ENCODE results near the gene CRISPLD2.

Gene CRISPLD2

GRCh38 chr16:84907575-84907974 is 87.8 kb downstream of the CRISPLD2 start:
- no peak for TF ChIP-seq CTCF (conservative IDR thresholded peaks at IDR 0.05; ENCODE audit: low read depth)
- ChIA-PET POLR2A (ENCODE audit: low non-redundant PET) (no interaction called here), CTCF (no interaction called here)
- DNase-seq (ENCODE audit: low spot score), result no peak
- H3K27ac ChIP-seq, result no peak overlapping the region

DNA sequence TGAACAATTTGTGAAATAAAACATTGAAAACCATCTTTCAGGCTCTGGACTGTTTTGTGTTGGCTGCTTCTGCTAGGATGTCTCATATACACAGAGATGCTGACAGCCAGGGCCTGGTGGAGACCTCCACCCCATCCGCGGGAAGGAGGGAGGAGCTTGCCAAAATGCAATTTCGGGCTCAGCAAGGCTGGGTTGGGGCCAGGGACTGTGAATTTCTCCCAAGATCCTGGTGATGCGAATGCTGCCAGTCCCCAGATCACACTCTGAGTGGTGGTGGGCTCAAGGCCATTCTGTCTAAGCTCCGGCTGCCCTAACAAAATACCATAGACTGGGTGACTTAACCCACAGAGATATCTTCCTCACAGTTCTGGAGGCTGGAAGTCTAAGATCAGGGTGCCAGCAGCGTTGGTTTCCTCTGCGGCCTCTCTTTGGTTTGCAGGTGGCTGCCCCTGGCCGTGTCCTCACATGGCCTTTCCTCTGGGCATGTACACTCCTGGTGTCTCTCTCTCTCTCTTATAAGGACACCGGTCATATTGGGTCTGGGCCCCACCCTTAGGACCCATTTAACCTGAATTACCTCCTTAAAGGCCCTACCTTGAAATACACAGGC is 89.8 kb downstream of the CRISPLD2 start:
- TF ChIP-seq CTCF (conservative IDR thresholded peaks at IDR 0.05; ENCODE audit: low read depth), result no peak
- DNase-seq (ENCODE audit: low spot score), result no peak
- no peak overlapping the region for H3K27ac ChIP-seq
- ChIA-PET CTCF (interaction anchor here (0.6 kb wide), 1 partner anchor 28 kb away, joined by 8 read pairs; no protein-coding TSS in a partner anchor), POLR2A (ENCODE audit: low non-redundant PET) (no interaction called here)

GRCh38 chr16:84911486-84912216 is 91.9 kb downstream of the CRISPLD2 start:
- CTCF ChIA-PET, result no interaction called here
- POLR2A ChIA-PET (ENCODE audit: low non-redundant PET), result no interaction called here
- no peak overlapping the region for H3K27ac ChIP-seq
- no peak for TF ChIP-seq CTCF (conservative IDR thresholded peaks at IDR 0.05; ENCODE audit: low read depth)
- DNase-seq (ENCODE audit: low spot score), result no peak

- CTCF ChIA-PET, result no interaction called here
- no peak overlapping the region for H3K27ac ChIP-seq
- POLR2A ChIA-PET (ENCODE audit: low non-redundant PET), result no interaction called here
- no peak for DNase-seq (ENCODE audit: low spot score)
- no peak for TF ChIP-seq CTCF (conservative IDR thresholded peaks at IDR 0.05; ENCODE audit: low read depth)
Measured at GRCh38 chr16:84913315-84913714, 93.5 kb downstream of the CRISPLD2 start.

GRCh38 chr16:84914273-84914672 is 94.5 kb downstream of the CRISPLD2 start:
- no peak for DNase-seq (ENCODE audit: low spot score)
- H3K27ac ChIP-seq, result no peak overlapping the region
- TF ChIP-seq CTCF (conservative IDR thresholded peaks at IDR 0.05; ENCODE audit: low read depth), result no peak
- ChIA-PET CTCF (interaction anchor here (0.6 kb wide), 1 partner anchor 38 kb away, joined by 3 read pairs; no protein-coding TSS in a partner anchor), POLR2A (ENCODE audit: low non-redundant PET) (no interaction called here)

DNA sequence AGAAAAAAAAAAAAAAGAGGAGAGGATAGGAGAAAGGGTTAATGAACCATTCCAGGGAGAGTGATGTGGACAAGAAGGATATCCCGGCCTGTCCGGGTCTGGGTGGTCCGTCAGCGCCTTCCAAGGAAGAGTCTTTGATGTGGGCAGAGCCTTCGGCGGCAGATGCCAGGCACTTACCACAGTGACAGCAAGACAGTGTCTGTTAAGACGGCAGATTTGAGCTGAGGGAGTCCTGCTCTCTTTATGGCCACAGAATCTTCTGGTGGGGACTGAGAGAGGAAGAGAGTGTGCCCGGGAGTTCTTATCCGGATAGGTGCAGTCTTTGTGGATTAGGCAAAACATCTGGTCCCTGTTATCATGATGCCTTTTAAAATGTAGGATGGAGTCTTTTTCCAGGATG is 96.4 kb downstream of the CRISPLD2 start:
- DNase-seq (ENCODE audit: low spot score), result no peak
- ChIA-PET CTCF (interaction anchor here (0.6 kb wide), 1 partner anchor 329 kb away, joined by 3 read pairs; no protein-coding TSS in a partner anchor), POLR2A (ENCODE audit: low non-redundant PET) (no interaction called here)
- TF ChIP-seq CTCF (conservative IDR thresholded peaks at IDR 0.05; ENCODE audit: low read depth), result no peak
- no peak overlapping the region for H3K27ac ChIP-seq
